Left forelimb (tissue), 1 donor: ENCODE measurements around the gene NUDT3.
"Not testable (repeated sequence)": the region's sequence is repeated elsewhere in the genome, so short reads cannot be mapped to it uniquely, and the experiment has no call there.

Source experiments
- DNase-seq: peaks from one replicate; pipeline ENCODE4 v3.0.0-alpha.2; 2018; ENCODE audit warnings: low spot score

The NUDT3 gene

DNA sequence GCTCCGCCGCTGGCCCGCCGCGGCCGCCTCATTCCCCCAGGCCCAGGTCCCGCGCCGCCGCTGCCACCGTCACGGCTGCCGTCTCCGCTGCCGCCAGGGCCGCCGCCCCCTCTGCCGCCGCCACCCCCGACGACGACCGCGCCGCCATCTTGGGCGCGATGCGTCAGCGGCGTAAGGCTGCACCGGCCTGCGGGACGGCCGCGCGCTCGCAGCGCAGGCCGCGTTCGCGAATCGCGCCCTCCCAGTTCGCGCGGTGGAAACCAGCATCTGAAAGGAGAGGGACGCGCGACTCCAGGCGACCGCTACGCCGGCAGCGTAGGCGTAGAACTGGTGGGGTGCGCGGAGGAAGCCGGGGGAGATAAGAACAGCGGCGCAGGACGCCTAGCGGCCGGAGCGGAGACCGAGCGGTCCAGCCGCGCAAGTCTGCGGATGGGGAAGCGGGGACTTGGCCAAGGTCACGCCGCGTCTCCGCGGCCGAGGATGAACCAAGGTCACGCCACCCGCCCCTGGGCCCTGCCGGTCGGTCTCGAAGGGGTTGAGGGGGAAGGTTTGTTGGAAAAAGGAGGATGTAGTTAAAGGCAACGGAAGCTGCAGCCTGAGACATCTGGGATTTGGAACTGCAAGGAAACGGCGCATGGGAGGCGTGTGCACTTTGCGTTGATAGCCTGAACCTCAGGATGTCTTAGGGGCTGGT lies at the start of gene NUDT3:
TSS of gene NUDT3 (minus strand) at position 173 of the 694 bp plus-strand sequence. CDS start 307 bp downstream, outside the sequence.
- peak; percentile 97 for DNase-seq

DNA sequence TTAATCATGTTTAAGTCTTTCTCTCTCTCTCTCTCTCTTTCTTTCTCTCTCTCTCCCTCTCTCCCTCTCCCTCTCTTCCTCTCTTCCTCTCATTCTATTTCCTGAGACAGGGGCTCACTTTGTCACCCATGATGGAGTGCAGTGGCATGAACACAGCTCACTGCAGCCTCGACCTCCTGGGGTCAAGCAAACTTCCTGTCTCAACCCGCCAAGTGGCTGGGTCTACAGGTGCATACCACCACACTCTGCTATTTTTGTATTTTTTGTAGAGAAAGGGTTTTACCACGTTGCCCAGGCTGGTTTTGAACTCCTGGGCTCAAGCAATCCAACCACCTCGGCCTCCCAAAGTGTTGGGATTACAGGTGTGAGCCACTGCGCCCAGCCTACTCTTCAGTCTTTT lies 49.1 kb upstream of the NUDT3 start:
- no peak for DNase-seq

DNA sequence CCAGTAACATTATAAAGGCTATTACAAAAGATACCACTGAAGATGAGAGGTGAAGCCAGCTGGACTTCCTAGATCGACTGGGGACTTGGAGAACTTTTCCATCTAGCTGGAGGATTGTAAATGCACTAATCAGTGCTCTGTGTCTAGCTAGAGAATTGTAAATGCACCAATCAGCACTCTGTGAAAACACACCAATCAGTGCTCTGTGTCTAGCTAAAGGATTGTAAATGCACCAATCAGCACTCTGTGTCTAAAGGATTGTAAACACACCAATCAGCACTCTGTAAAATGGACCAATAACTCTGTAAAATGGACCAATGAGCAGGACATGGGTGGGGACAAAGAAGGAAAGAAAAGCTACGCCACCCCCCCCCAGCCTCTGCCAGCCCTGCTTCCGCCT lies 47.0 kb upstream of the NUDT3 start:
- DNase-seq: no peak

DNA sequence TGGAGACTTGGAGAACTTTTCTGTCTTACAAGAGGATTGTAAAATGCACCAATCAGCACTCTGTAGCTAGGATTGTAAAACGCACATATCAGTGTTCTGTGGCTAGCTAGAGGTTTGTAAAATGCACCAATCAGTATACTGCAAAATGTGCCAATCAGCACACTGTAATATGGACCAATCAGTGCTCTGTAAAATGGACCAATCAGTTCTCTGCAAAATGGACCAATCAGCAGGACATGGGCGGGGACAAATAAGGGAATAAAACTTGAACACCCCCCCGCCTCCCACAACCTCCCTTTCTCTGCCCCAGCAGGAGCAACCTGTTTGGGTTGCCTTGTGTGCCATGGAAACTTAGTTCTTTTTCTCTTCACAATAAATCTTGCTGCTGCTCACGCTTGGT lies 46.2 kb upstream of the NUDT3 start:
- no peak for DNase-seq

DNA sequence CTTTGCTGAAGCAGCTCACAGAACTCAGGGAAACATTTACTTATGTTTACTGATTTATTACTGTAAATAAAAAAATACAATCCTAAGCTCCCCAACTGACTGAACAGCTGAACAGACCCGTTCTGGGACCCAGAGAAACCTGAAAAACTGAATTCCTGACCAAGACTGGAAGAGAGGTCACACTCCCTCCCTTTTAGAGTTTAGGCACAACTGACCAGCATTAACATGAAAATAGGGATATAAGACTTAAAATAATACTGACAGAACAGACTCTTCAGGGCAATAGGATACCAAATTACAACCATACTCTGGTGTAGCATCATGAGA lies 45.1 kb upstream of the NUDT3 start:
- no peak for DNase-seq

- DNase-seq: no peak
Observed at GRCh38 chr6:34436803-34437643, 44.6 kb upstream of the NUDT3 start.

GRCh38 chr6:34435916-34436315 lies 43.4 kb upstream of the NUDT3 start:
- no peak for DNase-seq

DNA sequence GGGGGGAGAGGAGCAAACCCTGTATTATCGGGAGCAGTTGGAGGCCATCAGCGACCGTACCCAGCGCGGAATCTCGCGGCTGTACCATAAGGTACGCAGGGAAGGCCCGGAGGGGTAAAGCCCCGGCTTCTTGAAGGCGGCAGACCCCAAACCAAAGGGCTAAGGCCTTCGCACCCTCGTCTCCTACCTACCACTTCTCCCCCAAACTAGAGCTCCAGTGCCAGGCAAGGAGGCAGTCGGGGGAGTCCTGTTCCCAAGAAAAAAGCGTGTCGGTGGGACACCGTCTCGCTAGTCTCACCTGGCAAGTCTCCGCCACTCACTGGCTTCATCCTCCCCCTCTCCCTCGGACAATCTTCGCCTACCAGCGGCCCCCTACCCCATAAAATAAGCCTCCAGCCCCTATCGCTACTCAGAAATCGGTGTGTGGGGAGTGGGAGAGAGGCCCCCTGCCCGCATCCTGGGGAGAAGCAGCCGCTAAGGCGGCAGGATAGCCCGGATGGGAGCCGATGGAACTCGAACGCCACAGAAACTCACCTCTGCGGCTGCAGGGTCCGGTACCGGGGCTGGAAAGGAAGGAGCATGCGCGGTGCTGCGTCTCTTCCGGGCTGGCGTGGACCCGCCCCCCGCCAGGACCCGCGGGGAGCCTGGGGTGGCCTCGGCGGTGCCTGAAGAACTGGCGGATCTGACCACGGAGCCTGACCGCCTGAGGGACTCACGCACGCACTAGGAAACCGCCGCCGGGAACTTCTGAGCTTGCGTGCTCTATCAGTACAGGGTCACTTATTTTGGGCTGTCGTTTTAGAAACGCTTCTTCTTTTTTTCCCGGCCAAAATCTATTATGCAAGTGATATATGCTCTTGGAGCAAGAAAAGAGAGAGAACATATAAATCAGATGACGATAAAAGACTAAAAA lies 33.3 kb upstream of the NUDT3 start, which contains the start of gene RPS10:
TSS of gene RPS10 (minus strand) at position 572 of the 913 bp plus-strand sequence. CDS start 848 bp downstream, outside the sequence.
- DNase-seq: peak; percentile 97

DNA sequence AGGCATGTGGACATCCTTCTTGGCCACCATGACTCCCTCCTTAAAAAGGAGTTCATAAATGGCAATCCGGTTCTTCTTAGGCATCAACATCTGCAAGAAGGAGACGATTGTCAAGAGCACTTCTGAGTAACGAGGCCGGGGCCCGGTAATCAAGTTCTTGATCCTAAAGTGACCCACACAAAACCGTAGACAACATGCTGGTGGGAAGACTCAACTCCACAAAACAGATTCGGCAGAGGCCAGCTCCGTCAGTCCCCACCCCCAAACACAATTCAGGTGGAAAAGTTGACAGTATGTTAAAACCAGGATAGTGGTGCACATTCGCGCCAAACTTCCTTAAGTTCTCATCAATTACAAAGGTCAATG lies 32.6 kb upstream of the NUDT3 start:
- DNase-seq: no peak

DNA sequence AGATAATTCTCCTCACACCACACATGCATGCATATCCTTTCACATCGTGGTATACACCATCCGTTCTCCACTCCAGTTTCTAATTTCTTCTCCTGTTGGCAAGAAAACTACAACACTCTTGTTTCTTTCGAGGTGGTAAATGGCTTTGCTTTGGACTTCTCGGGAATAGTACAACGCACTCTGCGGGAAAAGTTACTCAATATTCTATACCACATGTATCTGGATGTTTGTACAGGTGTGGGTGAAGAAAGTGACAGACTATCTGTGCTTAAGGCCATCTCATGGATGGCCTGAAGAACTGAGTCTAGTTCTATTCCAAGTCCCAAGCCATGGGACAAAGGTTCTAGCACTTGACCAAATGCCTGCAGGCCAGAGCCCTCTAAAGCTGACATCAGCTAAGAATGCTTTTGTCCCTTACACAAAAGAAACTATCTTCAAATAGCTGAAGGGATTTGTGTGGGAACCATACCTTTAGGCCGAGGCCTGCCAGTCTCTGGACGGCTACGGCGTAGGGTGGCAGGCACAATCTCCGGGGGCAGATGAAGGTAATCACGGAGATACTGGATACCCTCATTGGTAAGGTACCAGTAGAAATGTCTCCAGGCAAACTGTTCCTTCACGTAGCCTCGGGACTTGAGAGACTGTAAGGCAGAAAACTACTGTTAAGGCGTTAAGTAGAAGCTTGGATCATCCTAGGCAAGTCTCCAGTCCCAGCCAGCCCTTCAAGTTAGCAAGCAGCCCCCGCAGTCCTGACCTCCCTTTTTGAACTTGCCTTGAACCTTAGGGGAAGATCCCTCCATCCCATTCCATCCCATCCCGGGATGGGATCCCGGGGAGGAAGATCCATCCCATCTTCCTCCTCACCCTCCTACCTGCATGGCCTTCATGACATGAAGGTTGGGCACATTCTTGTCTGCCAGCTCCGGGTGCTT lies 32.0 kb upstream of the NUDT3 start:
- no peak for DNase-seq

DNA sequence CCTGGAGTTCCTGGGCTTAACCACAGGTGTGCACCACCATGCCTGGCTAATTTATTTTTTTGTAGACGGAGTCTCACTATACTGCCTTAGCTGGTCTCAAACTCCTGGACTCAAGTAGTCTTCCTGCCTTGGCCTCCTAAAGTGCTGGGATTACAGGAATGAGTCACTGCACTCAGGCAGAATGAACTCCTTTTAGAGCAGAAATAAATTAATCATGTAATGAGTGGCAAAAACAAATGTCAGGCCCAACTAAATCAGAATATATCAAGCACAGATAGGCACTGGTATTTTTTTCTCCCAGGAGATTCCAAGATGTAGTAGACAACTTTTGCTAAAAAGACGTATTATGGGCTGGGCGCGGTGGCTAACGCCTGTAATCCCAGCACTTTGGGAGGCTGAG lies 30.8 kb upstream of the NUDT3 start:
- no peak for DNase-seq

- DNase-seq: no peak
Observed at GRCh38 chr6:34418367-34418766, 25.9 kb upstream of the NUDT3 start.

GRCh38 chr6:34416877-34417371 lies 24.5 kb upstream of the NUDT3 start:
- no peak for DNase-seq

GRCh38 chr6:34414999-34415858 lies 22.8 kb upstream of the NUDT3 start:
- no peak for DNase-seq

DNA sequence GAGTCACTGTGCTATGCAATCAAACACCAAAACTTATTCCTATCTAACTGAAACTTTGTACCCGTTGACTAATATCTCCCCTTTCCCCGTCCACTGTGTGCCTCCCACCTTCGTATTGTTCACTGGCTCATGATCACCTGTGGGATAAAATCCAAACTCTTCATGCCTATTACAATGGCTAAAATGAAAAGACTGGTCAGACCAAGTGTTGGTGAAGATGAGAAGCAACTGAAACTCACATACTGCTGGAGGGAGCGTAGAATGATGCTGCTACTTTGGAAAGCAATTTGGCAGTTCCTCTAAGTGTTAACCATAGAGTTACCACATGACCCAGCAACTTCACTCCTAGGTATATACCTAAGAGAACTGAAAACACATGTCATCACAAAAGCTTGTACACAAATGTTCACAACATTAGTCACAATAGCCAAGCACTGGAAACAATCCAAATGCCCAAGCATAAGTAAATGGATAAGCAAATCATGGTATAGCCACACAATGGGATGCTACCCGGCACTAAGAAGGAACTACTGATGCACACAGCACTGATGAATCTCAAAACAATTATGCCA lies 20.3 kb upstream of the NUDT3 start:
- no peak for DNase-seq

DNA sequence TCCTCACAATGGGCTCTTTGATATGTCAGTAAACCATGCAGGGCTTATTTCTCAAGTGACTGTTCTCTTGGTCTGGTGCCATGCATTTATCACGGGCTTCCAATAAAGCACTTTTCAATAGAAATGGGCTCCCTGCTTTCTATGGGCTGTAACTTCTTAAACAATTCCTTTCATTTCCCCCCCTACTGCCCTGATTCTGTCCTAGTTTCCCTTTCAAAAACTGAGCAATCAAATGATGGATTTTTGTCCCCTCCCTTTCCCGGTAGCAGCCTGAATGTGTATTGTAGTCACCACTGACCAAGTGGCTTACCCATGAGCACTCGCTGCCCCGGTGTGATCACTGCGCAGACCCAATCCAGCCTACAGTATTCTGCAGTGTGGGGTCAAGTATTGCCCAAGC lies 19.5 kb upstream of the NUDT3 start:
- DNase-seq: no peak

DNA sequence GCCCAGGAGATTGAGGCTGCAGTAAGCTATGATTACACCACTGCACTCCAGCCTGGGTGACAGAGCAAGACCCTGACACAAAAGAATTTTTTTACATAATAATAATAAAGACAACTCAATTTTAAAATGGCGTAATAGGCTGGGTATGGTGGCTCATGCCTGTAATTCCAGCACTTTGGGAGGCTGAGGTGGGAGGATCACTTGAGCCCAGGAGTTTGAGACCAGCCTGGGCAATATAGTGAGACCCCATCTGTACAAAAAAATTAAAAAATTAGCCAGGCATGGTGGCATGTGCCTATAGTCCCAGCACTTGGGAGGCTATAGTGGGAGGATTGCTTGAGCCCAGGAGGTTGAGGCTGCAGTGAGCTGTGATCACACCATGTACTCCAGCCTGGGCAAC lies 15.4 kb upstream of the NUDT3 start:
- DNase-seq: not testable (repeated sequence)

DNA sequence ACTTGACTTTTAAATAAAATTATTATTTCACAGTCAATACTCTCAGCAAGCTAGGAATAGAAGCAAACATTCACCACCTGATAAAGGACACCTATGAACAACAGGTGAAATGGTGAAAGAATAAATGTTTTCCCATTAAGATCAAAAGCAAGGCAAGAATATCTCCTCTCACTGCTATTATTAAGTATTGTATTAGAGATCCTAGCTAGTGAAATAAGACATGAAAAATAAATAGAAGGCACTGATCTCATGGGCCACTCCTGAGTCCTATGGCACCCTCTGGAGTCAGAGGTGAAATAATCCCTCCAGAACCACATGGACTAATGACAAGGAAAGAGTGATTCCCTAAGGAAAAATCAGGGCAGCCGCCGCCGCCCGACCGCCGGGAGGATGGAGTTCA lies 4.0 kb upstream of the NUDT3 start:
- no peak for DNase-seq

DNA sequence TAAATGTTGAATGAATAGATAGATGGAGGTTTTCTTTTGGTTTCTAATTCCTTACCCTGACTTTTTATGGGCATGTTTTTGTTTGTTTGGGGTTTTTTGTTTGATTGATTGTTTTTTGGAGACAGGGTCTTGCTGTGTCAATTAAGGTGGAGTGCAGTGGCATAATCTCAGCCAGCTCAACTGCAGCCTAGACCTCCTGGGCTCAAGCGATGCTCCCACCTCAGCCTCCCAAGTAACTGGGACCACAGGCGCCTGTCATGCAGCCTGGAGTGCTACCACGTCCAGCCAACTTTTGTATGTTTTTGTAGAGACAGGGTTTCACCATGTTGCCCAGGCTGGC lies 1.5 kb upstream of the NUDT3 start:
- DNase-seq: no peak
